Nephron (organoid): ENCODE results near the gene EIF2B1.

Experiments used
- H3K27ac Mint-ChIP-seq, 3 experiments: 2 replicates each; pipeline ENCODE4 v1.8.0; 2020; ENCODE audit warnings: mixed read lengths in 3 of 3, mild to moderate bottlenecking in 2 of 3, moderate library complexity in 1 of 3
- H3K27me3 Mint-ChIP-seq: 2 replicates; pipeline ENCODE4 v1.8.0; 2021; ENCODE audit warnings: low read depth, mild to moderate bottlenecking, moderate library complexity, mixed read lengths
- H3K36me3 Mint-ChIP-seq: 2 replicates; pipeline ENCODE4 v1.8.0; 2020; ENCODE audit warnings: low read depth, mixed read lengths
- H3K4me1 Mint-ChIP-seq: 2 replicates; pipeline ENCODE4 v1.8.0; 2020; ENCODE audit warnings: mixed read lengths
- H3K4me3 Mint-ChIP-seq, 3 experiments: 2 replicates each; pipeline ENCODE4 v1.8.0; 2020; ENCODE audit warnings: mild to moderate bottlenecking in 3 of 3, mixed read lengths in 3 of 3, moderate library complexity in 2 of 3
- H3K9me3 Mint-ChIP-seq: 2 replicates; pipeline ENCODE4 v1.8.0; 2020; ENCODE audit warnings: mixed read lengths
- TF ChIP-seq, protein P1 (sequence below), 3 experiments: fragments of 200-600 bp; sonication (generic); IDR thresholded peaks; one replicate each; pipeline ENCODE4 v1.5.0; 2021; ENCODE audit warnings: antibody characterized with exemption in 3 of 3; ENCODE audit not compliant: unreplicated experiment in 3 of 3

Gene EIF2B1

DNA sequence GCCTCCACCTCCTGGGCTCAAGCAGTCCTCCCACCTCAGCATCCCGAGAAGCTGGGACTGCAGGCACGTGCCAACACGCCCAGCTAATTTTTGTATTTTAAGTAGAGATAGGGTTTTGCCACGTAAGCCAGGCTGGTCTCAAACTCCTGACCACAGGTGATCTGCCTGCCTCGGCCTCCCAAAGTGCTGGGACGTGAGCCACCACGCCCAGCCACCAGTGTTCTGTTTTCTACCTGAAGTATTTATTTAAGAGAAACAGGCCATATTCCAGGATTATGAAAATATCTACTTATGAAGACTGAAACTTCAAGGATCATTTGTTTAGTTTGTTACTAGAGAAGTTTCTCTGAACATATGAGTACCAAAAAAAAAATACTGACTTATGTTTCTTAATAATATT lies 10.4 kb upstream of the EIF2B1 start:
- Mint-ChIP-seq H3K4me3 (no peak overlapping the region), H3K9me3 (no peaks in the 10 kb centered on the region), H3K27me3 (no peaks in the 10 kb centered on the region), H3K36me3 (peaks cover 25% of the 10 kb centered on the region), H3K4me1 (no peaks in the 10 kb centered on the region), H3K27ac (no peak overlapping the region)
- TF ChIP-seq, protein P1, sequence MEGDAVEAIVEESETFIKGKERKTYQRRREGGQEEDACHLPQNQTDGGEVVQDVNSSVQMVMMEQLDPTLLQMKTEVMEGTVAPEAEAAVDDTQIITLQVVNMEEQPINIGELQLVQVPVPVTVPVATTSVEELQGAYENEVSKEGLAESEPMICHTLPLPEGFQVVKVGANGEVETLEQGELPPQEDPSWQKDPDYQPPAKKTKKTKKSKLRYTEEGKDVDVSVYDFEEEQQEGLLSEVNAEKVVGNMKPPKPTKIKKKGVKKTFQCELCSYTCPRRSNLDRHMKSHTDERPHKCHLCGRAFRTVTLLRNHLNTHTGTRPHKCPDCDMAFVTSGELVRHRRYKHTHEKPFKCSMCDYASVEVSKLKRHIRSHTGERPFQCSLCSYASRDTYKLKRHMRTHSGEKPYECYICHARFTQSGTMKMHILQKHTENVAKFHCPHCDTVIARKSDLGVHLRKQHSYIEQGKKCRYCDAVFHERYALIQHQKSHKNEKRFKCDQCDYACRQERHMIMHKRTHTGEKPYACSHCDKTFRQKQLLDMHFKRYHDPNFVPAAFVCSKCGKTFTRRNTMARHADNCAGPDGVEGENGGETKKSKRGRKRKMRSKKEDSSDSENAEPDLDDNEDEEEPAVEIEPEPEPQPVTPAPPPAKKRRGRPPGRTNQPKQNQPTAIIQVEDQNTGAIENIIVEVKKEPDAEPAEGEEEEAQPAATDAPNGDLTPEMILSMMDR (IDR thresholded peaks at IDR 0.05; ENCODE audit: unreplicated experiment in 3 of 3): no peak

DNA sequence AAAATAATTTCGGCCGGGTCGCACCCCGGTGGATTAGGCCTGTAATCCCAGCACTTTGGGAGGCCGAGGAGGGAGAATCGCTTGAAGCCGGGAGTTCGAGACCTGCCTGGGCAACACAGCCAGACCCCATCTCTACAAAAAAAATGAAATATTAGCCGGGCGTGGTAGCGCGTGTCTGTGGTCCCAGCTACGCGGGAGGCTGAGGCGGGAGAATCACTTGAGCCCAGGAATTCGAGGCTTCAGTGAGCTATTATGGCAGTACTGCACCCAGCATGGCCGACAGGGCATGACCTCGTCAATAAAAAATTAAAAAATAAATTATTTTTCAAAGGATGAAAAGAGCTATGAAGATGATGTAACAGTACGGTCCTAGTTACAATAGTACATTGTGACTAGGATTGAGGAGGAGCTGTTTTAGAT lies 666 bp upstream of the EIF2B1 start:
- Mint-ChIP-seq H3K27ac (peak overlapping the region; percentile 85 to 97 (median 95)), H3K4me3 (peak overlapping the region; percentile 99 to 100 (median 99)), H3K27me3 (no peaks in the 10 kb centered on the region), H3K9me3 (no peaks in the 10 kb centered on the region), H3K4me1 (peaks cover 17% of the 10 kb centered on the region), H3K36me3 (peaks cover 18% of the 10 kb centered on the region)
- TF ChIP-seq, protein P1 (IDR thresholded peaks at IDR 0.05; ENCODE audit: unreplicated experiment in 3 of 3): no peak

DNA sequence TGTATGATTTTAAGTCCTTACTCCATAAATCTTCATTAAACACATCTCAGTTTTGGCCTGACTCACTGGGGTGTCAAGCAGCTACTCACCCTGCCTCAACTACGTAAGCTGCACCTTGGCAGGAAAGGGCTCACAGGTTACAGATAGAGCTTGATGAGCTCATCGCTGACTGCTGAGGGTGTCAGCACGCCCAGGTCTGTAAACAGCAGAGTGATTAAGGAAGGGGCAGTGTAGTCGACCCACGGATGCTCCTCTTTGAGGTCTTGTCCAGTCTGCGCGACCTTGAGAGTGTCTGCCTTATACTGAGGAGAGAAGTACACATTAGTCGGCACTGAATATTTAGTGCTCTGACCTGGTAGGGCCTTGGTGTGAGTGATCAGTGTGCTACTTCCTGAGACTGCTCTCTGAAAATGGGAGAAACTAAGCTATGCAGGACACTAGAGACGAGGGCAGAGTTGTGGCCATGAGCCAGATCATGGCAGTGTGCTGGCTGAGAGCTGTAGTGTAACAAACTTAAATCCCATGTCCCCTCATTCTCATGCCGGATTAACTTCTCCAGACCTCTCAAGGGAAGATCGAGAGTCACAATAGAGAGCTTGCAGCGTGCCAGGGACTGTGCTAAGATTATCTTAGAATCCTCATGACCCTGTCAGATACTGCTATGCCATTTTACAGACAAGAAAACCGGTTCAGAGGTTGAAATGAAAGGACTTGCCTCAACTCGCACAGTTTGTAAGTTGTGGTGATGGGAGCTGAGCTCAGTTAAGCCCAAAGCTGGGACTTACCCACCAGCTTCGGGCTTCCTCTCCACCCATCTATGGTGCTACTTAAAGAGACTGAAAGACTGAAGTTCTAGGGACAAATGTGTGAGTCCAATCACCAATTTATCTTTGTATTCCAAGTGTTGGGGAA lies 11.6 kb downstream of the EIF2B1 start:
- H3K27ac Mint-ChIP-seq: peak overlapping the region in 2 of 3 experiments; percentile 5 to 59
- H3K4me1 Mint-ChIP-seq: peaks cover 13% of the 10 kb centered on the region
- no peak overlapping the region for H3K4me3 Mint-ChIP-seq
- TF ChIP-seq, protein P1 (IDR thresholded peaks at IDR 0.05; ENCODE audit: unreplicated experiment in 3 of 3): no peak
- H3K27me3 Mint-ChIP-seq: no peaks in the 10 kb centered on the region
- H3K9me3 Mint-ChIP-seq: no peaks in the 10 kb centered on the region
- peaks cover 70% of the 10 kb centered on the region for H3K36me3 Mint-ChIP-seq

DNA sequence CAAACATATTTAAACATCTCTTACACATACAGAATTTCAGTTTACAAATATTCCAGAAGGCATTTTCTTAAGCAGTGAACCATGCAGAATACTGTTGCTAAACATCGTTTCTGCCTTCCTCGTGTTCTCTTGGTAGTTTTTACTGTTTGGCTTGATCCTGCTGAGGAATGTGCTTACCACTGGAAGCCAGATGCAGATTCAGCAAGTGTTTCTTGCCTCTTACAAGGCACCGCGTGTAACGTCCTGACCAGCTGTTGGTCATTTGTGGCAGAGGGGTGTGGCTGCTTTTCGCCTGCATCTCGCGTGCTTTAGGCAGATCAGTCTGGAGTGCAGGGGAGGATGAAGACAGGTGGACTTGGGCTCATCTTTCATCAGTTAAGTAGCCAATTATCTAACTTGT lies 12.4 kb downstream of the EIF2B1 start:
- H3K9me3 Mint-ChIP-seq: no peaks in the 10 kb centered on the region
- H3K27ac Mint-ChIP-seq: peak overlapping the region; percentile 11 to 74 (median 59)
- no peaks in the 10 kb centered on the region for H3K27me3 Mint-ChIP-seq
- H3K4me3 Mint-ChIP-seq: no peak overlapping the region
- peaks cover 13% of the 10 kb centered on the region for H3K4me1 Mint-ChIP-seq
- TF ChIP-seq, protein P1 (IDR thresholded peaks at IDR 0.05; ENCODE audit: unreplicated experiment in 3 of 3): no peak
- peaks cover 69% of the 10 kb centered on the region for H3K36me3 Mint-ChIP-seq

DNA sequence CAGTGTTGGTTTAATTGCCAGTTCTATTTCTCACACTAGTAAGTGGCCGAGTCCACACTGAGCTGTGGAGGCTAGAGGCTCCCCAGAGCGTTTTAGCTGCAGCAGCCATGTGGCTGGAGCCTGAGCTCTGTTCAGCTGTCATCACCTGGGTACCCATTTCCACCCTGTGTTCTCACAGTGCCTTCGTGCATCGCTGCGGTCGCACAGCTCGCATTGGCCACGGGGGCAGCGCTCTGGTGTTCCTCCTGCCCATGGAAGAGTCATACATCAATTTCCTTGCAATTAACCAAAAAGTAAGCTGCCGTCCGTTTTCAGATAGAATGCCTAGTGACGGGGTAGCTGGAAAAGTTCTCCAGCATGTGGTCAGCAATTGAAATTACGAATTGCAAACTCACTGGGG lies 15.9 kb downstream of the EIF2B1 start:
- Mint-ChIP-seq H3K27ac (no peak overlapping the region), H3K4me1 (peaks cover 13% of the 10 kb centered on the region), H3K36me3 (peaks cover 75% of the 10 kb centered on the region), H3K4me3 (no peak overlapping the region), H3K9me3 (no peaks in the 10 kb centered on the region), H3K27me3 (no peaks in the 10 kb centered on the region)
- TF ChIP-seq, protein P1 (IDR thresholded peaks at IDR 0.05; ENCODE audit: unreplicated experiment in 3 of 3): no peak

DNA sequence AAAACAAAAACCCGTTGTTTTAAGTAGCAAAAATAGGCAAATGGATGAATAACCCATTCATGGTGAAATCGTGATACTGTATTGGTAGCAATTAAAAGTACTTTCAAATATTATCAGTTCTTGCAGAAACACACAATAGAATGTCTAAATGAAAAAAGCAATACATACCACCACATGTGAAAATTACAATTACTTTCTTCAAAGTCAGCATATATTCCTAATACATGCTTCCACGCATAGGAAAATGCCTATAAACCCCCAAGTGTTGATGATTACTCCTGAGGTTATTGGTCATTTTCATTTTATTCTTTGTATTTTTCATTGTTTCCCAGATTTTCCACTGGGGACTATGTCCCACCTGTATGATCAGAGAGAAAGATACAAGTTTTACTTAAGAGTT lies 16.3 kb downstream of the EIF2B1 start:
- no peak overlapping the region for H3K4me3 Mint-ChIP-seq
- TF ChIP-seq, protein P1 (IDR thresholded peaks at IDR 0.05; ENCODE audit: unreplicated experiment in 3 of 3): no peak
- H3K27ac Mint-ChIP-seq: no peak overlapping the region
- peaks cover 13% of the 10 kb centered on the region for H3K4me1 Mint-ChIP-seq
- H3K27me3 Mint-ChIP-seq: no peaks in the 10 kb centered on the region
- H3K36me3 Mint-ChIP-seq: peaks cover 76% of the 10 kb centered on the region
- no peaks in the 10 kb centered on the region for H3K9me3 Mint-ChIP-seq
